ENCODE measurements around the gene AMY2A. TPM values are rescaled to one million over a fixed set of nuclear protein-coding genes. Genes with fewer than 3 reads are reported as not detected.
"Not testable (repeated sequence)": the region's sequence is repeated elsewhere in the genome, so short reads cannot be mapped to it uniquely, and the experiment has no call there.

AMY2A gene
- polyA plus RNA-seq (ENCODE audit: insufficient read length), result 0.53 TPM
- long read RNA-seq, donor 1, result 0 reads
- long read RNA-seq, donor 2, result 0 reads
- long read RNA-seq, donor 3, result 0 reads
- long read RNA-seq, donor 4, result 0 reads
- long read RNA-seq, donor 5, result 0 reads
- long read RNA-seq, donor 6, result 0 reads
- long read RNA-seq, donor 7, result 0 reads
- long read RNA-seq, donor 8, result 0 reads

GRCh38 chr1:103616994-103617477 lies at the start of gene AMY2A:
Gene AMY2A (plus strand): TSS chr1:103617427. CDS start chr1:103617441, 14 bp downstream.
- DNase-seq, result not testable (repeated sequence)

GRCh38 chr1:103569493-103569892 lies 47.7 kb upstream of the AMY2A start:
- no peak for DNase-seq

GRCh38 chr1:103571289-103571688 lies 45.9 kb upstream of the AMY2A start, which contains the start of gene AMY2B:
Gene AMY2B (plus strand): TSS chr1:103571589. CDS start chr1:103571603, 14 bp downstream.
- DNase-seq, result not testable (repeated sequence)

GRCh38 chr1:103576065-103576464 lies 41.2 kb upstream of the AMY2A start:
- no peak for DNase-seq

- not testable (repeated sequence) for DNase-seq
Observed at GRCh38 chr1:103576784-103577183, 40.4 kb upstream of the AMY2A start.

- DNase-seq, result no peak
Observed at GRCh38 chr1:103582464-103582863, 34.8 kb upstream of the AMY2A start.

- DNase-seq, result no peak
Observed at GRCh38 chr1:103583887-103584286, 33.3 kb upstream of the AMY2A start.

- DNase-seq, result no peak
Observed at GRCh38 chr1:103584537-103584936, 32.7 kb upstream of the AMY2A start.

GRCh38 chr1:103602740-103603139 lies 14.5 kb upstream of the AMY2A start:
- not testable (repeated sequence) for DNase-seq

GRCh38 chr1:103616362-103616761 lies 865 bp upstream of the AMY2A start:
- no peak for DNase-seq

- not testable (repeated sequence) for DNase-seq
Observed at GRCh38 chr1:103627436-103627835, 10.2 kb downstream of the AMY2A start.

GRCh38 chr1:103641194-103641593 lies 24.0 kb downstream of the AMY2A start:
- DNase-seq, result not testable (repeated sequence)

- not testable (repeated sequence) for DNase-seq
Observed at GRCh38 chr1:103643908-103644307, 26.7 kb downstream of the AMY2A start.

GRCh38 chr1:103650305-103650704 lies 33.1 kb downstream of the AMY2A start:
- DNase-seq, result not testable (repeated sequence)

- not testable (repeated sequence) for DNase-seq
Observed at GRCh38 chr1:103650889-103651288, 33.7 kb downstream of the AMY2A start.

- DNase-seq, result not testable (repeated sequence)
Observed at GRCh38 chr1:103654133-103654532, 36.9 kb downstream of the AMY2A start.

GRCh38 chr1:103655460-103655859 lies 38.2 kb downstream of the AMY2A start, which contains the start of gene AMY1A:
Gene AMY1A (plus strand): TSS chr1:103655760. CDS start chr1:103656331, 571 bp downstream.
- not testable (repeated sequence) for DNase-seq

Other genes with a start within 250 kb of the AMY2A start
- 109 TPM for gene RNPC3, start 91.7 kb upstream of the AMY2A start, polyA plus RNA-seq (ENCODE audit: insufficient read length)
- 75.7 TPM for gene AMY2B, start 45.8 kb upstream of the AMY2A start, polyA plus RNA-seq (ENCODE audit: insufficient read length)
- not detected for gene AMY1A, start 38.3 kb downstream of the AMY2A start, polyA plus RNA-seq (ENCODE audit: insufficient read length)
- gene AMY1B, start 78.8 kb downstream of the AMY2A start, polyA plus RNA-seq (ENCODE audit: insufficient read length), result not detected
- not detected for gene AMY1C, start 132.5 kb downstream of the AMY2A start, polyA plus RNA-seq (ENCODE audit: insufficient read length)

Measured in left kidney (tissue), 8 donors.